ENCODE data around the gene SAAL1. TPM values are rescaled to one million over a fixed set of nuclear protein-coding genes. Genes with fewer than 3 reads are reported as not detected.

Gene SAAL1
- total RNA-seq, 2 donors from 2014 or later = 11.8 to 18.6 TPM

GRCh38 chr11:18046116-18046777 lies 59.6 kb downstream of the SAAL1 start, which contains the start of gene TPH1:
TSS of gene TPH1 (minus strand) at chr11:18046269. CDS start at chr11:18040762, 5,507 bp downstream.
- ATAC-seq (ENCODE audit: insufficient number of reproducible peaks, low FRiP score, low read depth) (peak; percentile 24), DNase-seq (ENCODE audit: low spot score) (peak; percentile 9)
- Histone ChIP-seq H3K4me1 (ENCODE audit: control insufficient read depth in 1 of 2, low read depth in 2 of 2) (peaks cover 0 to 24% of the 10 kb centered on the region in 2 donors), H3K4me3 (peak within 1 kb of the TSS; percentile 65), H3K27ac (peak within 1 kb of the TSS; percentile 71 to 72), H3K27me3 (replicated peaks; ENCODE audit: insufficient read depth) (no peaks in the 10 kb centered on the region), H3K9me3 (no peaks in the 10 kb centered on the region), H3K36me3 (no peaks in the 10 kb centered on the region)
- no peak for TF ChIP-seq CTCF (IDR thresholded peaks at IDR 0.05)

- H3K27ac ChIP-seq = no peak overlapping the region
- no peak for TF ChIP-seq CTCF (IDR thresholded peaks at IDR 0.05)
- H3K36me3 ChIP-seq = peaks cover 3% of the 10 kb centered on the region
- ATAC-seq (ENCODE audit: insufficient number of reproducible peaks, low FRiP score, low read depth) (no peak), DNase-seq (ENCODE audit: low spot score) (no peak)
- no peaks in the 10 kb centered on the region for H3K4me1 ChIP-seq (ENCODE audit: control insufficient read depth in 1 of 2, low read depth in 2 of 2)
- no peaks in the 10 kb centered on the region for H3K9me3 ChIP-seq
- H3K27me3 ChIP-seq (replicated peaks; ENCODE audit: insufficient read depth) = no peaks in the 10 kb centered on the region
- no peak overlapping the region for H3K4me3 ChIP-seq
Observed at GRCh38 chr11:18036456-18036855, 69.4 kb downstream of the SAAL1 start.

Other genes starting within 250 kb of the SAAL1 start
- 10 to 100 TPM; 27.3 to 32.0 TPM for gene SERGEF, start 93.0 kb downstream of the SAAL1 start, total RNA-seq
- 10 to 100 TPM; 17.5 to 21.7 TPM for gene TPH1, start 59.8 kb downstream of the SAAL1 start, total RNA-seq
- gene MRGPRX3, start 26.5 kb upstream of the SAAL1 start, total RNA-seq = under 1 TPM in 1 of 2 donors, not detected in 1; 0.78 TPM
- not detected for gene MRGPRX4, start 66.8 kb upstream of the SAAL1 start, total RNA-seq
- gene SAA4, start 130.7 kb upstream of the SAAL1 start, total RNA-seq = not detected
- gene SAA2, start 142.6 kb upstream of the SAAL1 start, total RNA-seq = 1 to 10 TPM; 2.0 to 2.5 TPM
- 10 to 100 TPM in 1 of 2 donors, 1 to 10 TPM in 1; 6.5 to 18.9 TPM for gene SAA1, start 160.2 kb upstream of the SAAL1 start, total RNA-seq
- gene HPS5, start 216.1 kb upstream of the SAAL1 start, total RNA-seq = 100 to 1,000 TPM in 1 of 2 donors, 10 to 100 TPM in 1; 42.9 to 139 TPM
- 10 to 100 TPM; 32.9 to 58.1 TPM for gene GTF2H1, start 216.5 kb upstream of the SAAL1 start, total RNA-seq

Data from thoracic aorta (tissue), 2 donors.